Keratinocyte (primary cell): Measurements from ENCODE around the gene HLA-DMB. TPM values are rescaled to one million over a fixed set of nuclear protein-coding genes. Genes with fewer than 3 reads are reported as not detected.

Source experiments
- DNase-seq: peaks from one replicate; pipeline ENCODE4 v3.0.0-alpha.2; 2011; ENCODE audit warnings: low read depth, missing footprints, low spot score
- FAIRE-seq: peaks from 2 replicates; lab custom pipeline; 2011; peaks lifted over from hg19 to GRCh38; lab: Jason Lieb, UNC
- H2AFZ ChIP-seq: 2 replicates; pipeline ENCODE4 v1.6.0; 2012; ENCODE audit warnings: low read length, control low read depth, inconsistent platforms; ENCODE audit not compliant: control insufficient read depth
- H3K27ac ChIP-seq: 2 replicates; pipeline ENCODE4 v1.5.1; 2011; ENCODE audit warnings: low read length; ENCODE audit not compliant: control insufficient read depth, insufficient read depth
- H3K27me3 ChIP-seq: 3 replicates; pipeline ENCODE4 v1.6.0; 2011; ENCODE audit warnings: low read length; ENCODE audit not compliant: control insufficient read depth, insufficient read depth; ENCODE audit errors: extremely low read depth
- H3K36me3 ChIP-seq, 2 experiments: 2 replicates in 1 of 2; 3 replicates in 1 of 2; pipeline ENCODE4 v1.5.1; 2011; ENCODE audit warnings: low read length in 2 of 2, mild to moderate bottlenecking in 1 of 2; ENCODE audit not compliant: control insufficient read depth in 2 of 2, insufficient read depth in 2 of 2; ENCODE audit errors: extremely low read depth in 1 of 2
- H3K4me1 ChIP-seq: 3 replicates; pipeline ENCODE4 v1.5.1; 2011; ENCODE audit warnings: low read length; ENCODE audit not compliant: control insufficient read depth, insufficient read depth; ENCODE audit errors: extremely low read depth
- H3K4me2 ChIP-seq: 3 replicates; pipeline ENCODE4 v1.6.0; 2011; ENCODE audit warnings: low read depth, low read length; ENCODE audit not compliant: control insufficient read depth, insufficient read depth; ENCODE audit errors: extremely low read depth
- H3K4me3 ChIP-seq, 3 experiments: fragments of 200-600 bp in 1 of 3; sonication (generic) in 1 of 3; 2 replicates in 2 of 3; 3 replicates in 1 of 3; pipeline ENCODE4 v1.5.1; 2011 to 2016; ENCODE audit warnings: low read length in 3 of 3, mild to moderate bottlenecking in 3 of 3, control low read depth in 2 of 3, inconsistent platforms in 1 of 3, low read depth in 1 of 3, mixed read lengths in 1 of 3, mixed run types in 1 of 3, moderate library complexity in 1 of 3; ENCODE audit not compliant: control insufficient read depth in 2 of 3, insufficient read depth in 2 of 3; ENCODE audit errors: extremely low read depth in 1 of 3
- H3K79me2 ChIP-seq: 2 replicates; pipeline ENCODE4 v1.6.0; 2012; ENCODE audit warnings: low read length; ENCODE audit not compliant: control insufficient read depth, insufficient read depth
- H3K9ac ChIP-seq: 3 replicates; pipeline ENCODE4 v1.6.0; 2011; ENCODE audit warnings: low read length; ENCODE audit not compliant: control insufficient read depth, insufficient read depth; ENCODE audit errors: extremely low read depth
- H3K9me1 ChIP-seq: 3 replicates; pipeline ENCODE4 v1.6.0; 2011; ENCODE audit warnings: low read length; ENCODE audit not compliant: control insufficient read depth, insufficient read depth; ENCODE audit errors: extremely low read depth
- H3K9me3 ChIP-seq: 2 replicates; pipeline ENCODE4 v1.5.1; 2012; ENCODE audit warnings: low read depth, low read length; ENCODE audit not compliant: control insufficient read depth
- H4K20me1 ChIP-seq: 3 replicates; pipeline ENCODE4 v1.6.0; 2011; ENCODE audit warnings: low read length; ENCODE audit not compliant: control insufficient read depth, insufficient read depth; ENCODE audit errors: extremely low read depth
- EZH2 ChIP-seq: IDR thresholded peaks from one replicate; pipeline ENCODE4 v1.6.1; 2012; ENCODE audit warnings: inconsistent platforms, mild to moderate bottlenecking, low read length, moderate library complexity
- dilution Hi-C: fragments of 300-500 bp; cut with MboI; formaldehyde crosslinking; loops from one replicate; pipeline ENCODE4 v1.7.0; 2020; ENCODE audit warnings: low sequenced_read_pairs; ENCODE audit not compliant: extremely low pct_ligation_motif_present
- polyA plus RNA-seq, 5 experiments: library from polyadenylated mRNA; depleted of rRNA in 3 of 5; stranded (reverse) in 3 of 5; stranded (forward) in 1 of 5; unstranded in 1 of 5; fragments of >200 nt; gene quantifications; 1 replicate in 1 of 5; 2 replicates in 3 of 5; 3 replicates in 1 of 5; pipeline versions ENCODE4 v1.2.1 to v1.2.3, GENCODE V29; 2011 to 2012; ENCODE audit warnings: missing spikeins in 2 of 5, low read depth in 1 of 5, low replicate concordance in 1 of 5
- TF ChIP-seq, protein P1 (sequence below), 3 experiments: IDR thresholded peaks in 1 of 3; conservative IDR thresholded peaks in 1 of 3; optimal IDR thresholded peaks in 1 of 3; 2 replicates in 2 of 3; 3 replicates in 1 of 3; pipeline versions ENCODE3 to v1.5.1; 2011; ENCODE audit warnings: low read length in 3 of 3, mild to moderate bottlenecking in 3 of 3, moderate library complexity in 2 of 3, control low read depth in 1 of 3, inconsistent platforms in 1 of 3; ENCODE audit not compliant: insufficient read depth in 2 of 3; ENCODE audit errors: extremely low read depth in 1 of 3

Gene HLA-DMB
- polyA plus RNA-seq, 1 donor (not counting 4 experiments of a cell fraction or from before 2014, with no cell fraction given): not detected

DNA sequence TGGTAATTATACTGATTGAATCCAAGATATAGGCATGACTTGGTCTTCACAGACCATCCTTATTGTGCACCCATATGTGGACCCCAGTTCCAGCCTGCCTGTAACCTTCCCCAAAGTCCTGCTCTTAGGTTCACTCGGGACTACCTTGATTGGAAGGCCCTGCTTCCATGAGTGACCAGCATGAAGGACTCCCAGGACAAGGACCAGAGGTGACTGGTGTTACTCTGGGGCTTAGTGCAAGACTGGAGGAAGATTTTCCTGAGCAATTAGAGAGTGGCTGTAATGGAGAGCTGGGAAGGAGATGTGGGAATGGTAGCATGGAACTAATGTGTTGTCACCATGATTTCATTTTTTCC, 42.6 kb upstream of the HLA-DMB start:
- dilution Hi-C loops: no loop called here
- no peak for FAIRE-seq
- no peaks in the 10 kb centered on the region for H3K9me1 ChIP-seq
- peaks cover 29% of the 10 kb centered on the region for H4K20me1 ChIP-seq
- TF ChIP-seq EZH2: no peak
- TF ChIP-seq, protein P1, sequence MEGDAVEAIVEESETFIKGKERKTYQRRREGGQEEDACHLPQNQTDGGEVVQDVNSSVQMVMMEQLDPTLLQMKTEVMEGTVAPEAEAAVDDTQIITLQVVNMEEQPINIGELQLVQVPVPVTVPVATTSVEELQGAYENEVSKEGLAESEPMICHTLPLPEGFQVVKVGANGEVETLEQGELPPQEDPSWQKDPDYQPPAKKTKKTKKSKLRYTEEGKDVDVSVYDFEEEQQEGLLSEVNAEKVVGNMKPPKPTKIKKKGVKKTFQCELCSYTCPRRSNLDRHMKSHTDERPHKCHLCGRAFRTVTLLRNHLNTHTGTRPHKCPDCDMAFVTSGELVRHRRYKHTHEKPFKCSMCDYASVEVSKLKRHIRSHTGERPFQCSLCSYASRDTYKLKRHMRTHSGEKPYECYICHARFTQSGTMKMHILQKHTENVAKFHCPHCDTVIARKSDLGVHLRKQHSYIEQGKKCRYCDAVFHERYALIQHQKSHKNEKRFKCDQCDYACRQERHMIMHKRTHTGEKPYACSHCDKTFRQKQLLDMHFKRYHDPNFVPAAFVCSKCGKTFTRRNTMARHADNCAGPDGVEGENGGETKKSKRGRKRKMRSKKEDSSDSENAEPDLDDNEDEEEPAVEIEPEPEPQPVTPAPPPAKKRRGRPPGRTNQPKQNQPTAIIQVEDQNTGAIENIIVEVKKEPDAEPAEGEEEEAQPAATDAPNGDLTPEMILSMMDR (optimal IDR thresholded peaks at IDR 0.05 in 1 of 3, IDR thresholded peaks at IDR 0.05 in 1 of 3, conservative IDR thresholded peaks at IDR 0.05 in 1 of 3; ENCODE audit: extremely low read depth in 1 of 3, insufficient read depth in 2 of 3, low read length in 3 of 3): no peak
- no peak overlapping the region for H3K9ac ChIP-seq
- H3K27me3 ChIP-seq: no peaks in the 10 kb centered on the region
- no peak overlapping the region for H3K27ac ChIP-seq
- H3K9me3 ChIP-seq: no peaks in the 10 kb centered on the region
- no peak overlapping the region for H3K4me2 ChIP-seq
- H3K4me1 ChIP-seq: no peaks in the 10 kb centered on the region
- no peak for DNase-seq
- peaks cover 7% of the 10 kb centered on the region for H3K79me2 ChIP-seq
- H2AFZ ChIP-seq: no peak overlapping the region
- H3K36me3 ChIP-seq: peaks cover 19 to 27% of the 10 kb centered on the region in 2 experiments
- no peak overlapping the region for H3K4me3 ChIP-seq

DNA sequence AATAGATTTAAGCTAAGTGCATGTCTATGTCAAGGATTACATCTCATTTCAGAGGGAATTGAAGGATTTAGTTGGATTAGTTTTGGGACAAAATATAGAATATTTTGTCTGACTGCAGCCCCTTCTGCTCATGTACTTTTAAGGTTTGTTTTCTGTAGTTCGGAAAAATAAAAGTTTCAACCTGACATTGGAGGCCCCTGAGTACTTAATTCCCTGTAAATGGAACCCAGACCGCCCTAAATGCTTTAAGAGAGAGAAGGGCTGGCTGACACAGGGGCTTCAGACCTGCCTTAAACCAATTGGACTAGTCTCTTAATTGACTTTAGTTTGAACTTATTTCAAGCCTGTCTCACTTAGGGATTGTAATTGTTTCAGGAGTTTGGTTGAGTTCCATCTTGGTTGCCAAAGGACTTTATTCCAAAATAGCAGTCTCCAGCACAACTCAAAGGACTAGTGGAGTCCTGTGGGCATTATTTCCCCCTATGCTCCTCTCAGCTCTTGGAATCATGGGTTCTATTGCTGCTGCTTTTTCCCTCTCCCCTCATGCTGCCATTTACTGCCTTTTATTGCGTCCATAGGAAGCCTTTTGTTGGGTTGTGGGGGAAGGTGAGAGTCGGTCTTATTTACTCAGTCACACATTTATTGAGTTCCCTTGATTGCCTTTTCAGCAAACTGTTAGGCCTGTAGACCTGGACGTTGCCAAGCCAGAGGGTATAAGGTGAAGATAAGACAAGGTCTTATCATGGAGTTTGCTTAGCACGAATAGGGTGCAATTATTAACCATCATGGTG, 42.1 kb upstream of the HLA-DMB start:
- Histone ChIP-seq H3K4me2 (no peak overlapping the region), H3K9me1 (no peaks in the 10 kb centered on the region), H3K4me3 (no peak overlapping the region), H3K9me3 (no peaks in the 10 kb centered on the region), H3K9ac (no peak overlapping the region), H3K27me3 (no peaks in the 10 kb centered on the region), H3K36me3 (peaks cover 24 to 33% of the 10 kb centered on the region in 2 experiments), H4K20me1 (peaks cover 34% of the 10 kb centered on the region), H3K4me1 (no peaks in the 10 kb centered on the region), H3K27ac (no peak overlapping the region), H3K79me2 (peaks cover 13% of the 10 kb centered on the region), H2AFZ (no peak overlapping the region)
- DNase-seq (no peak), FAIRE-seq (no peak)
- TF ChIP-seq, protein P1 (optimal IDR thresholded peaks at IDR 0.05 in 1 of 3, IDR thresholded peaks at IDR 0.05 in 1 of 3, conservative IDR thresholded peaks at IDR 0.05 in 1 of 3; ENCODE audit: extremely low read depth in 1 of 3, insufficient read depth in 2 of 3, low read length in 3 of 3): no peak
- TF ChIP-seq EZH2: no peak
- dilution Hi-C loops: no loop called here
